GM19238 (cell line): ENCODE data around the gene FARS2.

ENCODE experiments used
- DNase-seq: peaks from one replicate; pipeline ENCODE4 v3.0.0; 2011; ENCODE audit warnings: low spot score; ENCODE audit not compliant: insufficient read length

FARS2 gene

GRCh38 chr6:5318617-5319272 lies 57.4 kb downstream of the FARS2 start:
- DNase-seq: no peak

GRCh38 chr6:5323979-5324378 lies 62.7 kb downstream of the FARS2 start:
- no peak for DNase-seq

GRCh38 chr6:5325173-5325572 lies 63.9 kb downstream of the FARS2 start:
- DNase-seq: no peak

GRCh38 chr6:5326022-5326641 lies 64.8 kb downstream of the FARS2 start:
- no peak for DNase-seq

- DNase-seq: no peak
Measured at GRCh38 chr6:5328800-5329199, 67.5 kb downstream of the FARS2 start.

- no peak for DNase-seq
Measured at GRCh38 chr6:5331845-5332442, 70.6 kb downstream of the FARS2 start.

GRCh38 chr6:5333658-5334057 lies 72.3 kb downstream of the FARS2 start:
- no peak for DNase-seq

- DNase-seq: no peak
Measured at GRCh38 chr6:5334341-5334740, 73.0 kb downstream of the FARS2 start.

- no peak for DNase-seq
Measured at GRCh38 chr6:5335020-5335419, 73.7 kb downstream of the FARS2 start.

- no peak for DNase-seq
Measured at GRCh38 chr6:5337573-5337972, 76.3 kb downstream of the FARS2 start.

GRCh38 chr6:5338177-5338960 lies 77.1 kb downstream of the FARS2 start:
- no peak for DNase-seq

GRCh38 chr6:5339786-5340185 lies 78.5 kb downstream of the FARS2 start:
- no peak for DNase-seq

- DNase-seq: no peak
Measured at GRCh38 chr6:5341845-5342244, 80.5 kb downstream of the FARS2 start.

- no peak for DNase-seq
Measured at GRCh38 chr6:5343998-5344397, 82.7 kb downstream of the FARS2 start.

GRCh38 chr6:5345324-5345723 lies 84.0 kb downstream of the FARS2 start:
- no peak for DNase-seq

- no peak for DNase-seq
Measured at GRCh38 chr6:5351552-5352210, 90.4 kb downstream of the FARS2 start.

- no peak for DNase-seq
Measured at GRCh38 chr6:5353971-5354370, 92.7 kb downstream of the FARS2 start.

- no peak for DNase-seq
Measured at GRCh38 chr6:5357486-5357885, 96.2 kb downstream of the FARS2 start.

GRCh38 chr6:5359417-5359816 lies 98.1 kb downstream of the FARS2 start:
- DNase-seq: no peak

- DNase-seq: no peak
Measured at GRCh38 chr6:5361396-5361795, 100.1 kb downstream of the FARS2 start.

GRCh38 chr6:5365436-5366195 lies 104.3 kb downstream of the FARS2 start:
- DNase-seq: no peak
